ENCODE results near the gene WDR36. TPM values are rescaled to one million over a fixed set of nuclear protein-coding genes. Genes with fewer than 3 reads are reported as not detected.

Gene WDR36
- total and polyA plus RNA-seq, 4 donors: 7.8 to 34.3 (median 15.5) TPM

DNA sequence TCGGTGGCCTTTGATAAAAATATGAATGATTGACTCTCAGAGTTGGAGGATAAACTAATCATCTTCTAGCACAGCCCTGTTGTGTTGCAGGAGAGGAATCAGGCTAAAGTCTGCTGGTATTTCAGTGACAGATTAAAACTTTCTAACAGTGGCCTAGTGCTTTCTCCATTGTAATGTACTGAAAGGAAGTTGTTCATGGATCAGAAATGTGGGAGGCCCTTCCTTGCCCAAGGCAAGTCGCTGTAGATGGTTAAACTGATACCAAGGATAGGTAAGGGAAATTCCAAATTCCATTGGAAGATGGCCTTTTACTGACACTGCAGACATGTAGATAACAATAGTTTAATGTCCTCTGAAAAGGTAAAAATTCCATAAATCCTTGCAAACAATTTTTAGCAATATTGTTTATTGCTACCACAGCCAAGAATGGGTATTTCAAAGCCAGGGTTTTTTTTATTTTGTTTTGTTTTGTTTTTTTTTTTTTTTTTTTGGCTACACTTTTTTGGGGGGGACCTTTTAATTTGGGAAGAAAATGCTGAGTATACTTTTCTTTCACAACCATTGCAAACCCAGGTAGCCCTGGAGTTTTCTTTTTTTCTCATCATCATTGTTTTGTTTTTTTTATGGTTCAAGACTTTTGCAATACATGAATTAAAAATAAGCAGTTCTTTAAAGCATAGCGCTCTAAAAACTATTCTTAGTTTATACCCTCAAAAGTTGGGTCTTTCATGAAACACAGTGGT, 35.5 kb downstream of the WDR36 start:
- peaks cover 0 to 4% (median 0%) of the 10 kb centered on the region in 5 donors for H3K4me1 ChIP-seq (ENCODE audit: control insufficient read depth in 5 of 5, insufficient read depth in 5 of 5, low read length in 5 of 5)
- no peak for DNase-seq
- H3K27ac ChIP-seq (ENCODE audit: low read depth in 1 of 2, low read length in 1 of 2): no peak overlapping the region
- H3K27me3 ChIP-seq (ENCODE audit: control insufficient read depth in 3 of 3, insufficient read depth in 3 of 3, low read length in 2 of 3): no peaks in the 10 kb centered on the region
- ATAC-seq (ENCODE audit: insufficient read depth, low FRiP score): no peak
- H3K4me3 ChIP-seq: no peak overlapping the region
- H3K9ac ChIP-seq (ENCODE audit: insufficient read depth in 1 of 2, low read length in 2 of 2): no peak overlapping the region
- TF ChIP-seq, protein P1, sequence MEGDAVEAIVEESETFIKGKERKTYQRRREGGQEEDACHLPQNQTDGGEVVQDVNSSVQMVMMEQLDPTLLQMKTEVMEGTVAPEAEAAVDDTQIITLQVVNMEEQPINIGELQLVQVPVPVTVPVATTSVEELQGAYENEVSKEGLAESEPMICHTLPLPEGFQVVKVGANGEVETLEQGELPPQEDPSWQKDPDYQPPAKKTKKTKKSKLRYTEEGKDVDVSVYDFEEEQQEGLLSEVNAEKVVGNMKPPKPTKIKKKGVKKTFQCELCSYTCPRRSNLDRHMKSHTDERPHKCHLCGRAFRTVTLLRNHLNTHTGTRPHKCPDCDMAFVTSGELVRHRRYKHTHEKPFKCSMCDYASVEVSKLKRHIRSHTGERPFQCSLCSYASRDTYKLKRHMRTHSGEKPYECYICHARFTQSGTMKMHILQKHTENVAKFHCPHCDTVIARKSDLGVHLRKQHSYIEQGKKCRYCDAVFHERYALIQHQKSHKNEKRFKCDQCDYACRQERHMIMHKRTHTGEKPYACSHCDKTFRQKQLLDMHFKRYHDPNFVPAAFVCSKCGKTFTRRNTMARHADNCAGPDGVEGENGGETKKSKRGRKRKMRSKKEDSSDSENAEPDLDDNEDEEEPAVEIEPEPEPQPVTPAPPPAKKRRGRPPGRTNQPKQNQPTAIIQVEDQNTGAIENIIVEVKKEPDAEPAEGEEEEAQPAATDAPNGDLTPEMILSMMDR (IDR thresholded peaks at IDR 0.05; ENCODE audit: control extremely low read depth, extremely low read depth): no peak
- H3K9me3 ChIP-seq (ENCODE audit: control insufficient read depth in 4 of 4, insufficient read depth in 3 of 4, low read length in 3 of 4): no peaks in the 10 kb centered on the region
- H3K36me3 ChIP-seq (ENCODE audit: control insufficient read depth in 4 of 4, insufficient read depth in 4 of 4, low read length in 4 of 4): peaks cover 6 to 13% (median 6%) of the 10 kb centered on the region in 4 donors
- WGBS, 2 donors: 90 to 94% methylated on average over 3 of the region's 3 CpGs

DNA sequence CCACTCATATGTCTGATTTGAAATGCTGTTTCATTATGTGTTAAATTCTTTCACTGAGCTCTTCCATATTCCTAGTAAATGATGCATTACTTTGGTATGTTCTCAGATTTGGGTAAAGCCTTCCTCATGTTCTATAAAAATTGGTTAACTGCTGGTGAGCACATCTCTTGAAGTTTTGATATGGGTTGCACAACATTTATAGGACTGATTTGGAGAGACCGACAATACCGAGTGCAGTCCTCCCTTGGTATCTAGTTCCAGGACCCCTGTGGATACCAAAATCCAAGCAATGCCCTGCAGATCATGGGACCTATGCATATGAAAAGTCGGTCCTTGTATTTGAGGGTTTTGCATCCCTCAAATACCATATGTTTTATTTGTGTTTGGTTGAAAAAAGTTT, 37.8 kb downstream of the WDR36 start:
- TF ChIP-seq, protein P1 (IDR thresholded peaks at IDR 0.05; ENCODE audit: control extremely low read depth, extremely low read depth): no peak
- Histone ChIP-seq H3K27me3 (ENCODE audit: control insufficient read depth in 3 of 3, insufficient read depth in 3 of 3, low read length in 2 of 3) (no peaks in the 10 kb centered on the region), H3K27ac (ENCODE audit: low read depth in 1 of 2, low read length in 1 of 2) (no peak overlapping the region), H3K4me3 (no peak overlapping the region), H3K9me3 (ENCODE audit: control insufficient read depth in 4 of 4, insufficient read depth in 3 of 4, low read length in 3 of 4) (no peaks in the 10 kb centered on the region), H3K36me3 (ENCODE audit: control insufficient read depth in 4 of 4, insufficient read depth in 4 of 4, low read length in 4 of 4) (peaks cover 0 to 10% (median 4%) of the 10 kb centered on the region in 4 donors), H3K9ac (ENCODE audit: insufficient read depth in 1 of 2, low read length in 2 of 2) (no peak overlapping the region), H3K4me1 (ENCODE audit: control insufficient read depth in 5 of 5, insufficient read depth in 5 of 5, low read length in 5 of 5) (peaks cover 0 to 17% (median 4%) of the 10 kb centered on the region in 5 donors)
- 90 to 96% methylated on average over 3 of the region's 3 CpGs for WGBS, 2 donors
- ATAC-seq (ENCODE audit: insufficient read depth, low FRiP score) (no peak), DNase-seq (no peak)

DNA sequence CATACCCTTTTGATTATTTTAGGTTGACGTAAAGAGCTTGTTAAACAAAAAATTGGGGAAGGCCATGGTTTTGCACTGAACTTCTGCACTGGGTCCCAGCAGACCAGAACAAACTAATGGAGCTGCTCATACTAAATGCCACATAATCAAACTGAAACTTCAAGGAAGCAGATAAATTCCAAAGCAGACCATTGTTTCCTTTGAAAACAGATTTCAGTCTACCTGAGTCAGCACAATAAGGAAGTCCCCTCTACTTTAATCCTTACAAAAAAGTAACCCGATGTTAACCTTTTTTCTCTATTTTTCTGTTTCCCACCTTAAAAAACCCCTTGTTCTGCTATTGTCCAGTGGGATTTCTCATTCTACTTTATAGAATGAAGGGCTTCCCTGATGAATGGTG, 39.2 kb downstream of the WDR36 start:
- ATAC-seq (ENCODE audit: insufficient read depth, low FRiP score): no peak
- H3K36me3 ChIP-seq (ENCODE audit: control insufficient read depth in 4 of 4, insufficient read depth in 4 of 4, low read length in 4 of 4): peaks cover 0 to 6% (median 1%) of the 10 kb centered on the region in 4 donors
- H3K9me3 ChIP-seq (ENCODE audit: control insufficient read depth in 4 of 4, insufficient read depth in 3 of 4, low read length in 3 of 4): no peaks in the 10 kb centered on the region
- WGBS, 2 donors: 46 to 56% methylated on average over 2 of the region's 2 CpGs
- no peak overlapping the region for H3K4me3 ChIP-seq
- H3K4me1 ChIP-seq (ENCODE audit: control insufficient read depth in 5 of 5, insufficient read depth in 5 of 5, low read length in 5 of 5): peaks cover 0 to 18% (median 8%) of the 10 kb centered on the region in 5 donors
- H3K9ac ChIP-seq (ENCODE audit: insufficient read depth in 1 of 2, low read length in 2 of 2): no peak overlapping the region
- TF ChIP-seq, protein P1 (IDR thresholded peaks at IDR 0.05; ENCODE audit: control extremely low read depth, extremely low read depth): no peak
- H3K27me3 ChIP-seq (ENCODE audit: control insufficient read depth in 3 of 3, insufficient read depth in 3 of 3, low read length in 2 of 3): no peaks in the 10 kb centered on the region
- DNase-seq: no peak
- no peak overlapping the region for H3K27ac ChIP-seq (ENCODE audit: low read depth in 1 of 2, low read length in 1 of 2)

All from lung (tissue), 12 donors.